ENCODE results near the gene PTPRM.

Gene PTPRM

DNA sequence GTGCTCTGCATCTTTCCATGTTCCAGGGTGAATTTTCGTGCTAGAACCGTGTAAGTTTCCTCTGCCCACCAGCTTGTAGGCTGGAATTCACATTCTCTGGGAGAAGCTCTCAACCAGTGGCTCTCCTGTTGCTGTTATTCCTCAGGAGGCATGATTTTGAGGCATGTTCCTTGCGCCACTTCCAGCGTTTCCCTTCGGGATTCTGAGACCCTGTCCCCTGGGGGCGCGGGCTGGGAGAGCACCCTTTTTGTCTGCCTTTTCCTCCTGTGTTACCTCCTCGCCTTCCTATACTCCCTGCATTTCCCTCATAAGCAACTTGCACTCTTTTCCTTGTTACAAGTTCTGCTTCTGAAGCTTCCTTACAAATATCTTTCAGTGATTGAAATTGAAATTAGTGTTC lies 156.4 kb downstream of the PTPRM start:
- no peak overlapping the region for H3K27ac ChIP-seq (ENCODE audit: low read depth, low read length, severe bottlenecking)
- H3K4me3 ChIP-seq (ENCODE audit: extremely low read depth, insufficient read depth, low read length, poor library complexity, severe bottlenecking), result no peak overlapping the region
- H3K36me3 ChIP-seq (ENCODE audit: control insufficient read depth, insufficient read depth, low read length), result no peaks in the 10 kb centered on the region
- H3K9me3 ChIP-seq (ENCODE audit: control insufficient read depth, low read length), result no peaks in the 10 kb centered on the region
- H3K4me1 ChIP-seq (ENCODE audit: control insufficient read depth, insufficient read depth, low read length, poor library complexity, severe bottlenecking), result peaks cover 7% of the 10 kb centered on the region
- WGBS, 2 experiments (ENCODE audit: insufficient coverage in 2 of 2), result 67 to 70% methylated on average over 7 to 8 of the region's 8 CpGs

DNA sequence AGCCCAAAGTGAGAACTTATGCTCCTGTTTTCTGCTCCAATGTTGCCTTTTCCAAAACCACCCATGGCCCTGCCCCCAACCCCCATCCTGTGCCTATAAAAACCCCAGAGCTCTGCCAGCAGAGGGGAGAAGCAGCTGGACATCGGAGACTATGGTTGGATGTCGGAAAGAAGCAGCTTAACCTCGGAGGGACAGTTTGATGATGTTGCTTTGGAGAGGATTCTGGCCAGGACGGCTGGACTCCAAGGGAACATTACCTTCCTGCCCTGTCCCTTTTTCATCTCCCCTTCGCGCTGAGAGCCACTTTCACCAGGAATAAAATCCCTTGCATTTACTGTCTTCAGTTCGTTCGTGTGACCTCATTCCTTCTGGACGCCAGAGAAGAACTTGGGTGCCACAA lies 158.4 kb downstream of the PTPRM start:
- Histone ChIP-seq H3K9me3 (ENCODE audit: control insufficient read depth, low read length) (no peaks in the 10 kb centered on the region), H3K27ac (ENCODE audit: low read depth, low read length, severe bottlenecking) (no peak overlapping the region), H3K4me1 (ENCODE audit: control insufficient read depth, insufficient read depth, low read length, poor library complexity, severe bottlenecking) (peaks cover 7% of the 10 kb centered on the region), H3K36me3 (ENCODE audit: control insufficient read depth, insufficient read depth, low read length) (no peaks in the 10 kb centered on the region), H3K4me3 (ENCODE audit: extremely low read depth, insufficient read depth, low read length, poor library complexity, severe bottlenecking) (no peak overlapping the region)
- WGBS, 2 experiments (ENCODE audit: insufficient coverage in 2 of 2), result 90 to 94% methylated on average over 6 to 9 of the region's 9 CpGs

DNA sequence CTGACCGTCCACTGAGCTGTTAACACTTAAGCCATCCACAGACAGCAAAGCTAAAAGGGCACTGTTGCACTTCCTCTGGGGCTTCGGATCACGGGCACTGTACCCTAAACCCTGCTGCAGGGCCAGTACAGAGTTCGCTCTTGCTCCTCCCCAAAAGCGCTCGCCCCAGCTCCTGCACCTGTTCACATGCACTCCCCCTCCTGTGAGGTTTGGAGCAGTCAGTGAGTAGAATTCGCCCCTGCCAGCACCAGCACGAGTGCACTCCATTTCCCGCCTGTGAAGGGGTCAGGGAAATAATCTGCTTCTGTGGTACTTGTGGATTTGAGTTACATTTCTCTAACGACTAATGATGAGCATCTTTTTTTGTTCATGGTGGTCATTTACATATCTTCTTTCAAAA lies 158.8 kb downstream of the PTPRM start:
- Histone ChIP-seq H3K4me3 (ENCODE audit: extremely low read depth, insufficient read depth, low read length, poor library complexity, severe bottlenecking) (no peak overlapping the region), H3K9me3 (ENCODE audit: control insufficient read depth, low read length) (no peaks in the 10 kb centered on the region), H3K27ac (ENCODE audit: low read depth, low read length, severe bottlenecking) (no peak overlapping the region), H3K4me1 (ENCODE audit: control insufficient read depth, insufficient read depth, low read length, poor library complexity, severe bottlenecking) (peaks cover 7% of the 10 kb centered on the region), H3K36me3 (ENCODE audit: control insufficient read depth, insufficient read depth, low read length) (no peaks in the 10 kb centered on the region)
- 96 to 100% methylated on average over 6 of the region's 10 CpGs for WGBS, 2 experiments (ENCODE audit: insufficient coverage in 2 of 2)

DNA sequence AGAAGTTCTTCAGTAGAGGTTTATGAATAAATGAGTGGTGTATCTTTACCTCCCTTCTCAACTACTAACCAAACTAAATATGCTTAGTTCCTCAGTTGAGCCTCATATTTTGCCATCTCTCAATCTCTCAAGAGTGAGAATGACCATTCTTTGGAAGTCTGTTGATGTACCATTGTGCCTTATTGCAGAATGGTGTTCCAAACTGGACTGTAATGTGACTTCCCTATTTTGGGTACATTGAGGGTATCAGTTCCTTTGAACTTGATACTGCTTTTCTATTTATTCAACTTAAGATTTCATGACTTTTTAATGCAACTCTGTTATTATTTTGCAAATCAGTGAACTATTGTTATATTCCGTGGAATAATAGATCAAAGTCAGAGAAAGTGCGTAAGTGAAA lies 159.4 kb downstream of the PTPRM start:
- Histone ChIP-seq H3K36me3 (ENCODE audit: control insufficient read depth, insufficient read depth, low read length) (no peaks in the 10 kb centered on the region), H3K4me3 (ENCODE audit: extremely low read depth, insufficient read depth, low read length, poor library complexity, severe bottlenecking) (no peak overlapping the region), H3K4me1 (ENCODE audit: control insufficient read depth, insufficient read depth, low read length, poor library complexity, severe bottlenecking) (peaks cover 7% of the 10 kb centered on the region), H3K27ac (ENCODE audit: low read depth, low read length, severe bottlenecking) (no peak overlapping the region), H3K9me3 (ENCODE audit: control insufficient read depth, low read length) (no peaks in the 10 kb centered on the region)
- no CpG with 5 or more reads among the region's 2 CpGs for WGBS, 2 experiments (ENCODE audit: insufficient coverage in 2 of 2)

DNA sequence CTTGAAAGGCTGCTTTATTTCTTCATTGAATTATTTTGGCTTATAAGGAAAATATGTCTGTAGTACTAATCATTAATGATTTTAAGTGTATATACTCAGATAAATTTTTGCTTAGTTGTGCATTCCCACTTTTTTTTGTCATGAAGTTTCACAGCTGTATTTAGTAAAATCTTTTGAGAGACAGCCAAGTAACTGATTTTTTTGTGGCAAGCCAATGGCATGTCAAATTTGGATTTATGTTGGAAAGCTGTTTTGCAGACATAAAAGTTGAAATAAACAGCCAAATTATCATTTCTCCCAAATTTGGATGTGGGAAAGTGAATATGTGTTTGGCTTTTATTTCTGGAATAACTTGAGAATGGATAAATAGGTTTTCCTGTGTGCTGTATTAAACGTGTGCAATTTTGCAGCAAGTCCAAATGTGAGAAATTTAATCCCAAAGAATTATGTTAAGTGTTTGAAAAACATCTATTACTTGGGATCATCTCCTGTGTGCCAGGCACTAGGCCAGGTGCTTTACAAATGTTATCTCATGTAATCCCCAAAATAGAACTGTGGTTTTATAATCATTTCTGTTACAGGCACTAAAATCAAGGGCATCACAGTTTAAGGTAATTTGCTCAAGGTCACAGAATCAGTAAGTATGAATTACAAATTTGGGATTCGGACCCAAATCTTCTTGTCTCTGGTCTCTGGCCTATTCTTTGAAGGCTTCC lies 160.4 kb downstream of the PTPRM start:
- Histone ChIP-seq H3K9me3 (ENCODE audit: control insufficient read depth, low read length) (no peaks in the 10 kb centered on the region), H3K4me3 (ENCODE audit: extremely low read depth, insufficient read depth, low read length, poor library complexity, severe bottlenecking) (no peak overlapping the region), H3K4me1 (ENCODE audit: control insufficient read depth, insufficient read depth, low read length, poor library complexity, severe bottlenecking) (peaks cover 7% of the 10 kb centered on the region), H3K36me3 (ENCODE audit: control insufficient read depth, insufficient read depth, low read length) (no peaks in the 10 kb centered on the region), H3K27ac (ENCODE audit: low read depth, low read length, severe bottlenecking) (no peak overlapping the region)
- WGBS, 2 experiments (ENCODE audit: insufficient coverage in 2 of 2), result 90 to 91% methylated on average over 1 to 2 of the region's 2 CpGs

DNA sequence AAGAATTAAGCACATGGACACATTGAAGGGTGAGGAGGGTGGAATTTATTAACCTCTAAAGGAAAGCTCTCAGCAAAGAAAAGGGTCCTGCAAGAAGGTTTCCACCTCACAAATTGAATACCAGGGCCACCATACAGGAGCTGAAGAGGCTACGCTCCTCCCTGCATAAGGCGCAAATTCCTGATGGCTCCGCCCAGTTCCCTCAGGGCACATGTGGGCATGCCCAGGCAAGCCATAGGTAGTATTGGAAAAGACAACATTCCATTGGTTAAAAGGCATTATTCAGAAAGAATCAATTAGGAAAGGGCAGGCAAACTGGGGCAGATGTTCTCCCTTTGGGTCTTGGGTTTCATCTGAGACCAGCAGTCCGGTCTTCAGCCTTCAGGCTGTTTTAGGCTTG lies 161.2 kb downstream of the PTPRM start:
- Histone ChIP-seq H3K27ac (ENCODE audit: low read depth, low read length, severe bottlenecking) (no peak overlapping the region), H3K4me3 (ENCODE audit: extremely low read depth, insufficient read depth, low read length, poor library complexity, severe bottlenecking) (no peak overlapping the region), H3K36me3 (ENCODE audit: control insufficient read depth, insufficient read depth, low read length) (no peaks in the 10 kb centered on the region), H3K9me3 (ENCODE audit: control insufficient read depth, low read length) (peaks cover 4% of the 10 kb centered on the region), H3K4me1 (ENCODE audit: control insufficient read depth, insufficient read depth, low read length, poor library complexity, severe bottlenecking) (peaks cover 3% of the 10 kb centered on the region)
- 70 to 100% methylated on average over 3 to 4 of the region's 4 CpGs for WGBS, 2 experiments (ENCODE audit: insufficient coverage in 2 of 2)

DNA sequence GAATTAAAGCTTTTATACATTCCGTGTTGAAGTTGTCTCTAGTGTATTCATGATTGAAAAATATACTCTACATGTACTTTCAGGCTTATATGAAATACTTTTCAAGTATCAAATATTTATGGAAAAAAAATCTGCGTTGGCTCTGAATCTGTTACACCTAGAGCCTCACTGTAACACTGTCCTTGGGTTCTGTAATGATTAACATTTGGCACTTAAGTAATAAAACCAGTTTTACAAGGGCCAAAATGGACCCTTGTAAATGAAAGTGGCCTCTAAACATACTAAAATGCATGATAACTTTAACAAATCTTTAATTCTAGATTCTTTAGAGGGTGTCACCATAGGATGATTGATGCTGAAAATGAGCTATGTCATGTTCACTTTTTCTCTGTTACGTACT lies 162.8 kb downstream of the PTPRM start:
- WGBS, 2 experiments (ENCODE audit: insufficient coverage in 2 of 2), result no CpG with 5 or more reads among the region's 3 CpGs
- Histone ChIP-seq H3K4me1 (ENCODE audit: control insufficient read depth, insufficient read depth, low read length, poor library complexity, severe bottlenecking) (no peaks in the 10 kb centered on the region), H3K9me3 (ENCODE audit: control insufficient read depth, low read length) (peaks cover 4% of the 10 kb centered on the region)

DNA sequence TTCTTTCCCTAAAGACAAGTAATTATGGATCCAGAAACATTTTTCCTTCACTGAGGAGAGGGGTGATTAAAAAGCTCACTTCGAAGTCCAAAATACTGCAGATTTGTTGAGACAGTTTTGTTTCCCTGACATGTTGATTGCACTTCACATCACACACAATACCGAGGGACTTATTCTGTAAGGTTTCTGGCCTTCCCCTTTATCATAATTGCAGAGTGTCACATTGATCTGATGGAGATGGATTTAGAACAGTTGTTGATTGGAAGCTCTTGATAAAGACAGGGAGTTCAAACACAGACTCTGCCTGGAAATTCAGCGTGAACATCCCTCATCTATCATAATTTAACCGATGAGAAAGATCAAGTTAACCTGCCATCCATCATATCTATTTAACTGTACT lies 163.6 kb downstream of the PTPRM start:
- no peak overlapping the region for H3K4me3 ChIP-seq (ENCODE audit: extremely low read depth, insufficient read depth, low read length, poor library complexity, severe bottlenecking)
- no peak overlapping the region for H3K27ac ChIP-seq (ENCODE audit: low read depth, low read length, severe bottlenecking)
- no peaks in the 10 kb centered on the region for H3K36me3 ChIP-seq (ENCODE audit: control insufficient read depth, insufficient read depth, low read length)
- no peaks in the 10 kb centered on the region for H3K4me1 ChIP-seq (ENCODE audit: control insufficient read depth, insufficient read depth, low read length, poor library complexity, severe bottlenecking)
- WGBS, 2 experiments (ENCODE audit: insufficient coverage in 2 of 2), result no CpG with 5 or more reads among the region's 4 CpGs
- peaks cover 4% of the 10 kb centered on the region for H3K9me3 ChIP-seq (ENCODE audit: control insufficient read depth, low read length)

More for the DNA sequence above, 162.8 kb downstream of the PTPRM start:
- Histone ChIP-seq H3K27ac (ENCODE audit: low read depth, low read length, severe bottlenecking) (no peak overlapping the region), H3K36me3 (ENCODE audit: control insufficient read depth, insufficient read depth, low read length) (no peaks in the 10 kb centered on the region), H3K4me3 (ENCODE audit: extremely low read depth, insufficient read depth, low read length, poor library complexity, severe bottlenecking) (no peak overlapping the region)

DNA sequence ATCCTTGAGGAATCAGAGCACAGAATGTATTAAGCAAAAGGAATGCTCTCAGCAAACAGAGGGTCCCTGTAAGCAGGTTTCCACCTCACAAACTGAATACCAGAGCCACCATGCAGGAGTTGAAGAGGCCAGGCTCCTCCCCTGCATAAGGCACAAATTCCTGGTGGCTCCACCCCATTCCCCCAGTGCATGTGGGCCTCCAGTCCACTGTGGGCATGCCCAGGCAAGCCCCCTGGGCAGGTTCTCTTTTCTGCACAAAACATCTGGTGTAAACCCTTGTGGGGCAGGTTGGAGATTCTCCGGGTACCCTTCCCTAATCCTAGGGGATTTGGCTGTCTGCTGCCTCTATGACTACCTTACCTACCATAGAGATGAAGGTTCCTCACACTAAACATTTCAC lies 166.5 kb downstream of the PTPRM start:
- Histone ChIP-seq H3K9me3 (ENCODE audit: control insufficient read depth, low read length) (peaks cover 4% of the 10 kb centered on the region), H3K4me1 (ENCODE audit: control insufficient read depth, insufficient read depth, low read length, poor library complexity, severe bottlenecking) (no peaks in the 10 kb centered on the region), H3K4me3 (ENCODE audit: extremely low read depth, insufficient read depth, low read length, poor library complexity, severe bottlenecking) (no peak overlapping the region), H3K27ac (ENCODE audit: low read depth, low read length, severe bottlenecking) (peak overlapping the region; percentile 60), H3K36me3 (ENCODE audit: control insufficient read depth, insufficient read depth, low read length) (no peaks in the 10 kb centered on the region)
- WGBS, 2 experiments (ENCODE audit: insufficient coverage in 2 of 2), result 89 to 100% methylated on average over 1 of the region's 1 CpG

DNA sequence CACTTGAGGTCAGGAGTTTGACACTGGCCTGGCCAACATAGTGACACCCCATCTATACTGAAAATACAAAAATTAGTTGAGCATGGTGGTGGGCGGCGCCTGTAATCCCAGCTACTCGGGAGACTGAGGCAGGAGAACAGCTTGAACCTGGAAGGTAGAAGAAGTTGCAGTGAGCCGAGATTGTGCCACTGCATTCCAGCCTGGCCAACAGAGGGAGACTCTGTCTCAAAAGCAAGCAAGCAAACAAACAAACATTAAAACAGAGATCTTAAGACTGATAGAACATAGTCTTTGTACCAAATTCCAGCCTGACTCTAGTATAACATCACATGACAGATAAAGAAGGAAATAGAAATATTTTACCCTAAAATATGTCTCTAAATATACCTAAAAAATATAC lies 168.1 kb downstream of the PTPRM start:
- Histone ChIP-seq H3K4me1 (ENCODE audit: control insufficient read depth, insufficient read depth, low read length, poor library complexity, severe bottlenecking) (no peaks in the 10 kb centered on the region), H3K9me3 (ENCODE audit: control insufficient read depth, low read length) (peaks cover 4% of the 10 kb centered on the region), H3K36me3 (ENCODE audit: control insufficient read depth, insufficient read depth, low read length) (no peaks in the 10 kb centered on the region), H3K4me3 (ENCODE audit: extremely low read depth, insufficient read depth, low read length, poor library complexity, severe bottlenecking) (no peak overlapping the region), H3K27ac (ENCODE audit: low read depth, low read length, severe bottlenecking) (no peak overlapping the region)
- 80% methylated on average over 4 of the region's 4 CpGs; no CpG with 5 or more reads in 1 of the 2 experiments for WGBS, 2 experiments (ENCODE audit: insufficient coverage in 2 of 2)

DNA sequence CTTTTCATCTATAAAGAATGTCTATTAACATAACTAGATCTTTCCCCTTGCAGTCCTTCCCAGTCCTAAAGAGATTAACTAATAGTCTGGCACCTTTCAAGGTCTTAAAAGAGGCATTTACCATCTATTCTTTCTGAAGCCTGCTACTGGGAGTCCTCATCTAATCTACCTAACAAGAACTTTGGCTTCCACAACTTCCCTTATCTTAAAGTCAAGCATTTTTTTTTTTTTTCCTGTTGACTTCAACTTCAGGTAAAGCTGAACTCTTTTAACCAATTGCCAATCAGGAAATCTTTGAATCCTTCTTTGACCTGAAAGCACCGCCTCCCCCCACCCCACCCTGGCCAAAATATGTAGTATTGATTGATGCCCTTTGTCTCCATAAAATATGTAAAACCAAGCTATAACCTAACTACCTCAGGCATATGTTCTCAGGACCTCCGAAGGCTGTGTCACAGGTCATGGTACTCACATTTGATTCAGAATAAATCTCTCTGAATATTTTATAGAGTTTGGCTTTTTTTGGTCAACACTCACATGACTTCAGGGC lies 168.6 kb downstream of the PTPRM start:
- no peaks in the 10 kb centered on the region for H3K4me1 ChIP-seq (ENCODE audit: control insufficient read depth, insufficient read depth, low read length, poor library complexity, severe bottlenecking)
- H3K4me3 ChIP-seq (ENCODE audit: extremely low read depth, insufficient read depth, low read length, poor library complexity, severe bottlenecking), result no peak overlapping the region
- 60 to 80% methylated on average over 1 of the region's 2 CpGs for WGBS, 2 experiments (ENCODE audit: insufficient coverage in 2 of 2)
- H3K27ac ChIP-seq (ENCODE audit: low read depth, low read length, severe bottlenecking), result no peak overlapping the region
- H3K36me3 ChIP-seq (ENCODE audit: control insufficient read depth, insufficient read depth, low read length), result no peaks in the 10 kb centered on the region
- H3K9me3 ChIP-seq (ENCODE audit: control insufficient read depth, low read length), result peaks cover 4% of the 10 kb centered on the region

Measured in mesodermal cell (in vitro differentiated cells).